ENCODE results near the gene ECHS1. TPM values are rescaled to one million over a fixed set of nuclear protein-coding genes. Genes with fewer than 3 reads are reported as not detected.
A peak's percentile ranks its signal among the peaks of the same experiment; 100 is the strongest.
"Not testable (repeated sequence)": the region's sequence is repeated elsewhere in the genome, so short reads cannot be mapped to it uniquely, and the experiment has no call there.

The ECHS1 gene
- total and polyA plus RNA-seq, 9 of the 15 experiments (the other 6 are each of a cell fraction or from before 2014, with no cell fraction given): 16.6 to 100 (median 68.1) TPM

GRCh38 chr10:133320852-133321422 is 52.2 kb downstream of the ECHS1 start:
- DNase-seq (ENCODE audit: extremely low read depth in 1 of 4, low spot score in 3 of 4); H3K4me3 ChIP-seq; H3K27ac ChIP-seq (ENCODE audit: extremely low read depth, low read depth, low read length); H2AFZ ChIP-seq (ENCODE audit: low read depth, low read length); H3K9ac ChIP-seq (ENCODE audit: insufficient read depth in 1 of 2, low read depth in 2 of 2, low read length in 2 of 2); H4K20me1 ChIP-seq (replicated peaks; ENCODE audit: control insufficient read depth, insufficient read depth, low read length); FAIRE-seq; H3K4me2 ChIP-seq (ENCODE audit: insufficient read depth, low read length); H3K9me1 ChIP-seq (ENCODE audit: control insufficient read depth, insufficient read depth, low read length); H3K9me3 ChIP-seq (replicated peaks; ENCODE audit: control insufficient read depth, insufficient read depth, low read depth, low read length); CTCF ChIA-PET (ENCODE audit: low intra/inter-chr PET ratio); ATAC-seq; H3K27me3 ChIP-seq (ENCODE audit: control insufficient read depth in 2 of 2, insufficient read depth in 2 of 2, low read length in 2 of 2); H3K36me3 ChIP-seq (ENCODE audit: control insufficient read depth, insufficient read depth, low read length); H3K79me2 ChIP-seq (ENCODE audit: control insufficient read depth, insufficient read depth, low read length); BruUV-seq (replicated peaks); in situ Hi-C loops (cut with MboI): not testable (repeated sequence)
- POLR2A ChIA-PET: interaction anchor here (1.1 kb wide), 1 partner anchor 69 kb away, joined by 4 read pairs; no protein-coding TSS in a partner anchor
- intact Hi-C loops (cut with micrococcal nuclease): loop anchor here (10.0 kb wide), 2 partner anchors 74 to 164 kb away; partner anchors contain the start of gene MTG1
- WGBS (ENCODE audit: insufficient coverage, low coverage, missing lambda C conversion rate): 73% methylated on average over 6 of the region's 6 CpGs
- TF ChIP-seq ZNF316 (IDR thresholded peaks at IDR 0.05) (peak; percentile 81), NFYB (IDR thresholded peaks at IDR 0.05; ENCODE audit: extremely low read depth, insufficient read length) (peak; percentile 54), C11orf30 (IDR thresholded peaks at IDR 0.05; ENCODE audit: low read depth) (0 out of 2 replicates have a peak, but pooled peaks have one; percentile 45), MAFG (tag; conservative IDR thresholded peaks at IDR 0.05) (peak; percentile 57), ASH1L (IDR thresholded peaks at IDR 0.05; ENCODE audit: borderline replicate concordance, low read depth, partially characterized antibody) (peak; percentile 66)
- H3K4me1 ChIP-seq (replicated peaks in 1 of 2; ENCODE audit: control insufficient read depth in 2 of 2, insufficient read depth in 2 of 2, low read length in 2 of 2): peaks cover 0 to 35% of the 10 kb centered on the region in 2 experiments; a peak in 4 of 5 replicates
